H9 (cell line): ENCODE results near the gene FGFR3. TPM values are rescaled to one million over a fixed set of nuclear protein-coding genes. Genes with fewer than 3 reads are reported as not detected.
A peak's percentile ranks its signal among the peaks of the same experiment; 100 is the strongest.

ENCODE experiments used
- DNase-seq: peaks from one replicate; pipeline ENCODE4 v3.0.0-alpha.2; 2017
- H2AFZ ChIP-seq: one replicate; pipeline ENCODE4 v1.6.1; 2013; ENCODE audit warnings: mild to moderate bottlenecking, low read length, control low read depth, moderate library complexity
- H2AK5ac ChIP-seq: 2 replicates; pipeline ENCODE4 v1.6.1; 2013; ENCODE audit warnings: low read length, control low read depth, mixed read lengths; ENCODE audit not compliant: insufficient read length
- H2BK120ac ChIP-seq: one replicate; pipeline ENCODE4 v1.6.1; 2013; ENCODE audit warnings: low read depth, mild to moderate bottlenecking, low read length, control low read depth, inconsistent platforms; ENCODE audit not compliant: poor library complexity, severe bottlenecking
- H2BK12ac ChIP-seq: 2 replicates; pipeline ENCODE4 v1.6.1; 2013; ENCODE audit warnings: low read length, control low read depth, mixed read lengths, low read depth; ENCODE audit not compliant: insufficient read length
- H2BK15ac ChIP-seq: 2 replicates; pipeline ENCODE4 v1.6.1; 2013; ENCODE audit warnings: low read depth, low read length, control low read depth
- H2BK20ac ChIP-seq: one replicate; pipeline ENCODE4 v1.6.1; 2013; ENCODE audit warnings: low read depth, mild to moderate bottlenecking, low read length, control low read depth, inconsistent platforms; ENCODE audit not compliant: poor library complexity, severe bottlenecking
- H2BK5ac ChIP-seq: 2 replicates; pipeline ENCODE4 v1.6.1; 2013; ENCODE audit warnings: low read length, control low read depth, mixed read lengths; ENCODE audit not compliant: insufficient read length
- H3K14ac ChIP-seq: 2 replicates; pipeline ENCODE4 v1.6.1; 2013; ENCODE audit warnings: low read length, control low read depth; ENCODE audit not compliant: insufficient read depth
- H3K18ac ChIP-seq: 2 replicates; pipeline ENCODE4 v1.6.1; 2013; ENCODE audit warnings: low read depth, mild to moderate bottlenecking, mixed read lengths, low read length, control low read depth; ENCODE audit not compliant: insufficient read length
- H3K23ac ChIP-seq: 2 replicates; pipeline ENCODE4 v1.6.1; 2013; ENCODE audit warnings: low read length, control low read depth, mixed read lengths, low read depth; ENCODE audit not compliant: insufficient read length
- H3K23me2 ChIP-seq: 2 replicates; pipeline ENCODE4 v1.6.1; 2013; ENCODE audit warnings: low read depth, mild to moderate bottlenecking, mixed read lengths, low read length, control low read depth; ENCODE audit not compliant: insufficient read length, poor library complexity, severe bottlenecking
- H3K27ac ChIP-seq: 2 replicates; pipeline ENCODE4 v1.5.1; 2013; ENCODE audit warnings: low read length, control low read depth, mixed read lengths, low read depth; ENCODE audit not compliant: insufficient read length
- H3K27me3 ChIP-seq: 2 replicates; pipeline ENCODE4 v1.6.1; 2013; ENCODE audit warnings: low read length, control low read depth, inconsistent platforms; ENCODE audit not compliant: insufficient read depth
- H3K4ac ChIP-seq: 2 replicates; pipeline ENCODE4 v1.6.1; 2013; ENCODE audit warnings: low read depth, mild to moderate bottlenecking, control low read depth, inconsistent platforms, low read length, moderate library complexity
- H3K4me1 ChIP-seq: 2 replicates; pipeline ENCODE4 v1.6.1; 2013; ENCODE audit warnings: low read length, control low read depth, inconsistent platforms; ENCODE audit not compliant: insufficient read depth
- H3K4me2 ChIP-seq: 2 replicates; pipeline ENCODE4 v1.6.1; 2013; ENCODE audit warnings: low read length, control low read depth, mixed read lengths; ENCODE audit not compliant: insufficient read length, insufficient read depth
- H3K56ac ChIP-seq: 2 replicates; pipeline ENCODE4 v1.6.1; 2013; ENCODE audit warnings: low read depth, mild to moderate bottlenecking, mixed read lengths, low read length, control low read depth; ENCODE audit not compliant: insufficient read length
- H3K79me1 ChIP-seq: 2 replicates; pipeline ENCODE4 v1.6.1; 2013; ENCODE audit warnings: low read depth, mild to moderate bottlenecking, moderate library complexity, low read length, control low read depth, inconsistent platforms; ENCODE audit not compliant: insufficient read depth, poor library complexity, severe bottlenecking
- H3K79me2 ChIP-seq: 2 replicates; pipeline ENCODE4 v1.6.1; 2013; ENCODE audit warnings: low read length, control low read depth, inconsistent platforms; ENCODE audit not compliant: insufficient read depth
- H3K9ac ChIP-seq: 2 replicates; pipeline ENCODE4 v1.6.1; 2013; ENCODE audit warnings: low read length, control low read depth, mixed read lengths; ENCODE audit not compliant: insufficient read length; ENCODE audit errors: extremely low read depth
- H3K9me3 ChIP-seq: one replicate; pipeline ENCODE4 v1.6.1; 2013; ENCODE audit warnings: low read depth, low read length, inconsistent platforms; ENCODE audit not compliant: control insufficient read depth
- H3T11ph ChIP-seq: one replicate; pipeline ENCODE4 v1.6.1; 2013; ENCODE audit warnings: mild to moderate bottlenecking, low read length, control low read depth, inconsistent platforms
- H4K20me1 ChIP-seq: one replicate; pipeline ENCODE4 v1.6.1; 2013; ENCODE audit not compliant: control insufficient read depth, insufficient read length, insufficient read depth
- H4K5ac ChIP-seq: 2 replicates; pipeline ENCODE4 v1.6.1; 2013; ENCODE audit warnings: low read depth, mild to moderate bottlenecking, mixed read lengths, low read length, control low read depth; ENCODE audit not compliant: insufficient read length
- H4K8ac ChIP-seq: replicated peaks from 2 replicates; pipeline ENCODE4 v1.6.1; 2013; ENCODE audit warnings: low read length, control low read depth, mixed read lengths, low read depth; ENCODE audit not compliant: insufficient read length
- H4K91ac ChIP-seq: 2 replicates; pipeline ENCODE4 v1.6.1; 2013; ENCODE audit warnings: low read depth, mild to moderate bottlenecking, moderate library complexity, mixed read lengths, low read length, control low read depth; ENCODE audit not compliant: insufficient read length
- H3K27ac Mint-ChIP-seq, 3 experiments: 2 replicates in 2 of 3; 3 replicates in 1 of 3; pipeline ENCODE4 v1.8.0; 2020 to 2021; ENCODE audit warnings: mixed read lengths in 3 of 3, mild to moderate bottlenecking in 1 of 3, moderate library complexity in 1 of 3
- H3K27me3 Mint-ChIP-seq: 2 replicates; pipeline ENCODE4 v1.8.0; 2021; ENCODE audit warnings: low read depth, mild to moderate bottlenecking, moderate library complexity, mixed read lengths
- H3K36me3 Mint-ChIP-seq, 3 experiments: 2 replicates in 2 of 3; 3 replicates in 1 of 3; pipeline ENCODE4 v1.8.0; 2020 to 2021; ENCODE audit warnings: low read depth in 3 of 3, mixed read lengths in 3 of 3; ENCODE audit not compliant: insufficient read depth in 1 of 3
- H3K4me1 Mint-ChIP-seq, 2 experiments: 2 replicates each; pipeline ENCODE4 v1.8.0; 2020; ENCODE audit warnings: mixed read lengths in 2 of 2
- H3K4me3 Mint-ChIP-seq, 2 experiments: 2 replicates in 1 of 2; 3 replicates in 1 of 2; pipeline ENCODE4 v1.8.0; 2020 to 2021; ENCODE audit warnings: mild to moderate bottlenecking in 2 of 2, mixed read lengths in 2 of 2, moderate library complexity in 1 of 2
- H3K9me3 Mint-ChIP-seq, 2 experiments: 2 replicates in 1 of 2; 3 replicates in 1 of 2; pipeline ENCODE4 v1.8.0; 2020; ENCODE audit warnings: mild to moderate bottlenecking in 2 of 2, mixed read lengths in 2 of 2, moderate library complexity in 1 of 2
- CTCF ChIP-seq: fragments of 200-600 bp; sonication (generic); conservative IDR thresholded peaks from 3 replicates; pipeline ENCODE4 v1.8.0; 2021; ENCODE audit warnings: antibody characterized with exemption, mild to moderate bottlenecking
- WGBS: extraction: QIAGEN DNeasy Blood & Tissue Kit; methylation state at CpG from one replicate; pipeline ENCODE4 v1.1.7; 2013; ENCODE audit warnings: missing lambda C conversion rate, low lambda C conversion rate, mixed read lengths; ENCODE audit not compliant: insufficient read length; ENCODE audit errors: extremely low coverage; 5-methylcytosine and 5-hydroxymethylcytosine counted together
- total RNA-seq: library from RNA; stranded (reverse); gene quantifications from 2 replicates; pipeline ENCODE4 v1.2.1, GENCODE V29; 2021

The FGFR3 gene
- total RNA-seq, 1 experiment from 2014 or later, result 75.7 TPM

- Histone ChIP-seq H3K23me2 (peaks cover 13% of the 10 kb centered on the region), H3K18ac (no peak overlapping the region), H3K9ac (no peak overlapping the region), H4K8ac (no peak overlapping the region), H3K27ac (no peak overlapping the region), H2BK120ac (no peak overlapping the region), H2BK12ac (no peak overlapping the region), H2BK5ac (no peak overlapping the region), H4K20me1 (no peaks in the 10 kb centered on the region), H2AK5ac (no peak overlapping the region), H3K4me2 (peak overlapping the region; percentile 61), H2AFZ (no peak overlapping the region), H3K14ac (no peak overlapping the region), H3T11ph (no peak overlapping the region), H3K79me2 (peaks cover 2% of the 10 kb centered on the region; the same call in 1 of the 2 replicates), H4K91ac (no peak overlapping the region), H3K27me3 (peaks cover 28% of the 10 kb centered on the region), H3K4ac (no peak overlapping the region), H3K23ac (no peak overlapping the region), H2BK20ac (no peak overlapping the region), H2BK15ac (no peak overlapping the region), H4K5ac (no peak overlapping the region), H3K4me1 (no peaks in the 10 kb centered on the region), H3K79me1 (no peaks in the 10 kb centered on the region), H3K56ac (no peak overlapping the region), H3K9me3 (no peaks in the 10 kb centered on the region)
- Mint-ChIP-seq H3K36me3 (peaks cover 5 to 7% (median 6%) of the 10 kb centered on the region in 3 experiments; a peak in 6 of 7 replicates), H3K4me3 (peak overlapping the region; percentile 72 to 84), H3K27ac (no peak overlapping the region; a peak in 1 of 7 replicates), H3K4me1 (peaks cover 15 to 23% of the 10 kb centered on the region in 2 experiments), H3K27me3 (peaks cover 45% of the 10 kb centered on the region), H3K9me3 (no peaks in the 10 kb centered on the region)
- no CpG with 5 or more reads among the region's 1 CpG for WGBS
- no peak for DNase-seq
- TF ChIP-seq CTCF, result no peak
Measured at GRCh38 chr4:1854752-1855151, 61.7 kb downstream of the FGFR3 start.
